ENCODE measurements around the gene CRELD1. TPM values are rescaled to one million over a fixed set of nuclear protein-coding genes. Genes with fewer than 3 reads are reported as not detected.
A peak's percentile ranks its signal among the peaks of the same experiment; 100 is the strongest.

Gene CRELD1
- total and polyA plus RNA-seq, 2 of the 13 experiments (the other 11 are each of a cell fraction or from before 2014, with no cell fraction given), result 27.1 to 61.9 TPM

DNA sequence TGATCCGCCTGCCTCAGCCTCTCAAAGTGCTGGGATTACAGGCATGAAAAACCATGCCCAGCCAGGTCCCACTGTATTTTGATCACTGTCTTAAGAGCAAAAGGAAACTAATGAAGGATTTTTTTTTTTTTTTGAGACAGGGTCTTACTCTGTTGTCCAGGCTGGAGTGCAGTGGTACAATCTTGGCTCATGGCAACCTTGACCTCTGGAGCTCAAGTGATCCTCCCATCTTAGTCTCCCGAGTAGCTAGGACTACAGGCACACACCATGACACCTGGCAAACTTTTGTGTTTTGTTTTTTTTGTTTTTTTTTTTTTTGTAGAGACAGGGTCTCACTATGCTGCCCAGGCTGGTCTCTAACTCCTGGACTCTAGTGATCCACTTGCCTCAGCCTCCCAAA lies 46.6 kb downstream of the CRELD1 start:
- no peaks in the 10 kb centered on the region for H3K27me3 ChIP-seq (ENCODE audit: control insufficient read depth in 1 of 2, insufficient read depth in 2 of 2, low read length in 2 of 2)
- H3K79me2 ChIP-seq (ENCODE audit: insufficient read depth, low read length), result peaks cover 3% of the 10 kb centered on the region
- no peak overlapping the region for H3K4me2 ChIP-seq (ENCODE audit: low read depth, low read length)
- FAIRE-seq (no peak), DNase-seq (ENCODE audit: low spot score) (no peak), ATAC-seq (no peak)
- peaks cover 47% of the 10 kb centered on the region for H3K4me1 ChIP-seq (ENCODE audit: insufficient read depth, low read length)
- in situ Hi-C loops (cut with HindIII; ENCODE audit: extremely low pct_ligation_motif_present, low pct_unique_long_range_greater_than_20kb), result no loop called here
- no peak overlapping the region for H3K4me3 ChIP-seq (replicated peaks in 1 of 3; ENCODE audit: insufficient read depth in 1 of 3, low read depth in 2 of 3, low read length in 3 of 3)
- ChIA-PET CTCF (ENCODE audit: low intra/inter-chr PET ratio, low total read pairs) (no interaction called here), POLR2A (interaction anchor here (0.7 kb wide), 1 partner anchor 78 kb away, joined by 3 read pairs; no protein-coding TSS in a partner anchor)
- H3K9me3 ChIP-seq (ENCODE audit: low read length), result no peaks in the 10 kb centered on the region
- intact Hi-C loops (cut with micrococcal nuclease; ENCODE audit: unreplicated experiment), result no loop called here
- H2AFZ ChIP-seq (ENCODE audit: low read length), result no peak overlapping the region
- 93% methylated on average over 2 of the region's 2 CpGs for WGBS (ENCODE audit: low lambda C conversion rate)
- TF ChIP-seq PAWR (CRISPR knock-in tag; IDR thresholded peaks at IDR 0.05; ENCODE audit: borderline replicate concordance) (no peak), ZNF121 (CRISPR knock-in tag; IDR thresholded peaks at IDR 0.05) (0 out of 2 replicates have a peak, but pooled peaks have one; percentile 32), ZNF451 (CRISPR knock-in tag; IDR thresholded peaks at IDR 0.05) (no peak), ZNF124 (CRISPR knock-in tag; IDR thresholded peaks at IDR 0.05) (no peak), ZNF232 (CRISPR knock-in tag; IDR thresholded peaks at IDR 0.05; ENCODE audit: borderline replicate concordance) (no peak)
- TF ChIP-seq, protein P1, sequence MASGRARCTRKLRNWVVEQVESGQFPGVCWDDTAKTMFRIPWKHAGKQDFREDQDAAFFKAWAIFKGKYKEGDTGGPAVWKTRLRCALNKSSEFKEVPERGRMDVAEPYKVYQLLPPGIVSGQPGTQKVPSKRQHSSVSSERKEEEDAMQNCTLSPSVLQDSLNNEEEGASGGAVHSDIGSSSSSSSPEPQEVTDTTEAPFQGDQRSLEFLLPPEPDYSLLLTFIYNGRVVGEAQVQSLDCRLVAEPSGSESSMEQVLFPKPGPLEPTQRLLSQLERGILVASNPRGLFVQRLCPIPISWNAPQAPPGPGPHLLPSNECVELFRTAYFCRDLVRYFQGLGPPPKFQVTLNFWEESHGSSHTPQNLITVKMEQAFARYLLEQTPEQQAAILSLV (CRISPR knock-in tag; IDR thresholded peaks at IDR 0.05; ENCODE audit: borderline replicate concordance), result no peak
- TF ChIP-seq, protein P2, sequence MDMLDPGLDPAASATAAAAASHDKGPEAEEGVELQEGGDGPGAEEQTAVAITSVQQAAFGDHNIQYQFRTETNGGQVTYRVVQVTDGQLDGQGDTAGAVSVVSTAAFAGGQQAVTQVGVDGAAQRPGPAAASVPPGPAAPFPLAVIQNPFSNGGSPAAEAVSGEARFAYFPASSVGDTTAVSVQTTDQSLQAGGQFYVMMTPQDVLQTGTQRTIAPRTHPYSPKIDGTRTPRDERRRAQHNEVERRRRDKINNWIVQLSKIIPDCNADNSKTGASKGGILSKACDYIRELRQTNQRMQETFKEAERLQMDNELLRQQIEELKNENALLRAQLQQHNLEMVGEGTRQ (IDR thresholded peaks at IDR 0.05; ENCODE audit: low read depth, low read length), result no peak
- TF ChIP-seq, protein P2 (CRISPR knock-in tag; IDR thresholded peaks at IDR 0.05; ENCODE audit: borderline replicate concordance), result no peak
- no peaks in the 10 kb centered on the region for H4K20me1 ChIP-seq (ENCODE audit: insufficient read depth, low read length)
- H3K27ac ChIP-seq (ENCODE audit: extremely low read length, insufficient read depth, low read length), result no peak overlapping the region
- no peak overlapping the region for H3K9ac ChIP-seq (ENCODE audit: insufficient read depth, low read depth, low read length)
- BruUV-seq (replicated peaks), result no TSS peak
- H3K36me3 ChIP-seq (replicated peaks in 1 of 2; ENCODE audit: control insufficient read depth in 1 of 2, insufficient read depth in 2 of 2, low read length in 2 of 2), result peaks cover 0 to 13% of the 10 kb centered on the region in 2 experiments; a peak in 2 of 5 replicates
